HG02571 (cell line): ENCODE results near the gene FARS2.
A peak's percentile ranks its signal among the peaks of the same experiment; 100 is the strongest.

Source experiments
- ATAC-seq: cut with Tn5 transposase; IDR thresholded peaks from one replicate; pipeline ENCODE4 v1.9.1; 2021; ENCODE audit warnings: mild to moderate bottlenecking, moderate library complexity; ENCODE audit not compliant: unreplicated experiment

Gene FARS2

DNA sequence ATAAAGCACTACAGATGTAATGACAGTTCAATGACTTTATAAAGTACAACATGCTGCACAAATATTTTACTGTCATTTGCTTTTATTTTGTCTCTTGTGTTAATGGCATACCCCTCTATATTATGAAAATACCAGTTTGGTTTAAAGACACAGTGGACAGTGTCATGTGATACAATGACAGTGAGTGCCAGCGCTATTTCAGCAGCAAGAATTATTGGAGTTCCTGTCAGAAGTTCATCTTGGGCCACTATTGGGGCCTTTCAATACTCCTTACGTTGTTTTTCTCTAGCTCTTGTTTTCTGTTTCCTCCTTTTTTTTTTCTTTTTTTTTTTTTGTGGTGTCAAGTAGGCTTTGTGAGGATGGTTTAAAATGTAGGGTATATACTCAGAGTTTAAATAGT, 232.5 kb downstream of the FARS2 start:
- no peak for ATAC-seq

DNA sequence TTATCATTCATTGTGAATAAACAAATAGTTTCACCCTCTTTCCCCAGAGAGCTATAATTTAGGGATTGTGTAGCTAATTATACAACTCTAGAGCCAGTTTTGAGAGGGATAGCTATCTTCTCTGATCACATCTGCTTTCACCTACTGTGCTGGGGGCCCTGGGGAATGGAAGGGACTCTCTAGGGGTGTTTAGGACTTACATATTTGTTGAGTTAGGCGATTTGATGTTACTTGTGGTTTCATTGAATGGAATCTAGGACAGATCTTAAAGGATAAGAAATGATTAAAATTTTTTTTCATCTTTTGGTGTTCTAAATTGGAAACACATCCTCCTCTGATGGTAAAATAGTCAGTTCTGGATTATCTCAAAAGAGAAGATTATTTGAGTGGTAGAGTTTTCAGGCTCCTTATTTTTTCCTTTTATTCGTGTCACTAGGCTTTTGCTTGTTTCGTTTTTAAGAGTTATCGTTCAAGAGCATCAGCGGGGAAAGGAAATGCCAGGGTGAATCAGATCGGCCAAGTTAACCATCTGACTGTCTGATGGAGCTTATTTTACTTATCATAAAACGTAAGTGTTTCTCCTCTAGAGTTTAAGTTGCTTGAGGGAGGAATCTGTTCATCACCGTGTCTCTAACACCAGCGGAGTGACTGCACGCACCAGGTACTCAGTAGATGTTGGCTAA, 236.7 kb downstream of the FARS2 start:
- no peak for ATAC-seq

GRCh38 chr6:5498579-5498899, 237.2 kb downstream of the FARS2 start:
- no peak for ATAC-seq

GRCh38 chr6:5499644-5500306, 238.5 kb downstream of the FARS2 start:
- ATAC-seq = no peak

DNA sequence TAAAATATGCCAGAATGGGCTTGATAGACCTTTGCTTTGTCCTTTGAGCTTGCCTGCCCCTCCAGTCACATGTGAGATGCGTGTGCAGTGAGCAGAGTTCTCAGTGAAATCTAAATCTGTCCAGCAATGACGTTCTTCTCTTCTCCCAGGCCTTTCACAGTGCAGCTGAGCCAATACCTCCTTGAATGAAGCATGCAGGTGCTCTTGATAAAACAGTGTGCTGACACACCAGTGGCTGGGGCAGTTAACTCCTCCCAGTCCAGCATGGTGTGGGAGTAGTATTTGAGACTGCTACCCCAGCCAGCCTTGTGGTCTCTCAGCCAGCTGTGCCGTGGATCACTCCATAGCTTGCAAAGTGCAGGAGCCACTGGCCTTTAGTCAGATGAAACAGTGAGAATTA, 240.5 kb downstream of the FARS2 start:
- no peak for ATAC-seq

GRCh38 chr6:5504078-5504477, 242.8 kb downstream of the FARS2 start:
- no peak for ATAC-seq

GRCh38 chr6:5506149-5506548, 244.8 kb downstream of the FARS2 start:
- peak; percentile 64 for ATAC-seq

DNA sequence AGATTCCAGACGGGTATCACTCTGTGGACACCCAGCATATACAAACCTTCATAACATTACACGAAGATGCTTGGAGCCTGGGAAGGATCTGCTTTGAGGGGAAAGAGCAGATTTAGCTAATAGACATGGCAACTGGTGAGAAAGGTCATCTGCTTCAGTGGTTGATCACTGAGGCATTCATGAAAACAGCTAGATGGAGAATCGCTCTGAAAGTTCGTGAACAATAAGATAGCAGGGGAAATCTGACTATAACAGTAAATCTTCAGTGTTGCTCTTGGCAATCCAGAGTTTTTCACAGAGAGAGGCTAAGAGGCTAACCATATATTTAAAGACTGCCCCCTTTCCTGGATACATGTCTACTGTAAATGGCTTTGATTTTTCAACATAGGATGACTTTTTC, 245.3 kb downstream of the FARS2 start:
- no peak for ATAC-seq

DNA sequence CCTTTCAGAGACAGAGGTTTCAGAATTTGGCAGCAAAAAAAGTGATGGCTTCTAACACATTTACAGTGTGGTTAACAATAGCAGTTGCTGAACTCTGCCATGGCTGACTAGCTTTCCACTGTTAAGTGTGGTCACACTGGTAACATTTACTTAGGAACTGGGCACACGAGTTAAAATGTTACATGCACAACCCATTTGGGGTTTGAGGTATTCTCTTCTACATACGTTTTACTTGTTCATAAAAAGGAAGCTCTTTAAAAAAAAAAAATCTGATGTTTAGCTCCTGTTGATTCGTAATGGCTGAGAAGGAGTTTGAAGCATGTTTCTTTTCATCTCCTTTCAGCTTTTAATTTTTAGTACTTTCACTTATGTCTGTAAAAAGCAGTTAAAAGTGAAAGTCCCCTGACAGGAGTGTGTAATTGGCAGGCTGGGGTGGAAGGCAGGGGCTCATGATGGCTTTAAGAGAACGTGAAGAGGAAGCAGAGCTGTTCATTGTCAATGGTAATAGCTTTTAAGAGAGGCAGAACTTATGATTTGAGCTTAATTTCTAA, 245.9 kb downstream of the FARS2 start:
- peak; percentile 56 for ATAC-seq

DNA sequence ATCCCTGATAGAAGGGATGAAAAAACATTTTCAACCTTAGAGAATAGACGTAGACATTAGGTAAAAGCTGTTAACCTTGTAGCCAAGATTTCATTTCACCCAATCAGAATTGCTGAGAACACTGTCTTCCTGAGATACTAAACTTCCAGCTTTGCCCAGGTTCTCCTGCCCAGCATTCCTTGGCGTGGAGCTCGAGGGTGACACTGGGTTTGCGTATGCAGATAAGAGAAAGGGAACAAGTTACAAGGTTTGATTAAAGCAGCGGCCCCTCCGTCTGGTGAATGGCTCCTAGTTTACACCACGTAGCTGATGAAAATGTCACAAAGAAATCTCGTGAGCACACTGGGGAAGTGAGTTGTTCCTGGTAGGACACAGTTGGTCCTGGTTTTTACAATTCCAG, 247.8 kb downstream of the FARS2 start:
- no peak for ATAC-seq

DNA sequence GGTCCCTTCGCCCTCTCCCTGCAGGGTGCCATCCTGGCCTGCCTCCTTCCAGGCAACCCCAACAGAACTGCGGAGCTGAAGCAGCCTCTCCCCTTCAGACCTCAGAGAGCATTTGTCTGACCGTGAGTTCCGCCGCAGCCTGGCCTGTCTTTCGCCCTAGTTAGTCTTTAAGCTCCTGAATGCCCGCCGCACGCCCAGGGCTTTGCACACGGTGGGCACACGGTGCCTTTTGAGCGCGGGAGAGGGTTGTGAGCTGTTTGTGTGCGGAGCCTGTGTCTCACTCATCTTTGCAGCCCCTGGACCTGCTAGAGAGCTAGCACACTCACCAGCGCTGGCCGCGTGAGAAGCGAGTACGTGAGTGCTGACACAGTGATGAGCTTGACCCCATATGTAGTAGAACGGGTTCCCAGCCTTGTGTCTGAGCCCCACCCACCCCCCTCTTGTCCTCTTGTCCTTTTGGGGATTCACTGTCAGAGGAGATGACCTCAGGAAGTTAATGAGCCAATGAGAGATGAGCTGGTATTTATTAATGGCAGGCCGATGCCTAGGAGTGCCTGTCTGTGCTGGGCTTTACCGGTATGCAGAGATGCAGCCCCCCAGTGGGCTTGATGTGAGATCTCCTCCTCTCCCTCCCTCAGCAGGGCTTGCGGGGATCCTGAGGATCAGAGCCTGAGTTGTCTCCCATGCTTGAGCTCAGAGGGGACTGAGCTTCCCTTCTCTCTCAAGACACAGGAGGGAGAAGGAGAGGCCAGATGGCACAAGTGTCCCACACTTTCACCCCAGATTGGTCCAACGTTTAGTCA, 249.2 kb downstream of the FARS2 start:
- no peak for ATAC-seq

GRCh38 chr6:5511954-5512353, 250.6 kb downstream of the FARS2 start:
- no peak for ATAC-seq

GRCh38 chr6:5512422-5512821, 251.1 kb downstream of the FARS2 start:
- no peak for ATAC-seq

- ATAC-seq = no peak
These were observed 252.1 kb downstream of the FARS2 start for GRCh38 chr6:5513408-5513807.

DNA sequence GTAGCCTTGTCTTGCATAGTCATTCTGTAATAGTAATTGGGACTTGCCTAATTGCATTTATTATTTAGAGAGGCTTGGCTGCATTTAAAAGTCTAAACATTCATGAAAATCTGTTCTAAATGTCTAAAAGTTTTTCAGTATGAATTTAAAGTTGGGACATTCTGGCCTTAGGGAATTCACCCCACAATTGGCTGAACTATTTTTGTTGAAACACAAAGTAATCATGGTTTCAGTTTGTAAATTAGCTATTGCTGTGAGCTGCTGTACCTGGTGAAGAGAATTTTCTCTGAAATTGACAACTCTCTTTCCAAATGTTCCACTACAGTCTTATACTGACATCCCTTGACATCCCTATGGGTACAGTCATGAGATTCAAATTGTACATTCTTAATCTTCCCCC, 253.0 kb downstream of the FARS2 start:
- no peak for ATAC-seq

GRCh38 chr6:5515200-5515599, 253.9 kb downstream of the FARS2 start:
- no peak for ATAC-seq

GRCh38 chr6:5516036-5516435, 254.7 kb downstream of the FARS2 start:
- ATAC-seq = no peak

- peak; percentile 64 for ATAC-seq
These were observed 256.5 kb downstream of the FARS2 start for GRCh38 chr6:5517796-5518195.

GRCh38 chr6:5518936-5519491, 257.7 kb downstream of the FARS2 start:
- ATAC-seq = no peak

- no peak for ATAC-seq
These were observed 259.5 kb downstream of the FARS2 start for GRCh38 chr6:5520796-5521195.

DNA sequence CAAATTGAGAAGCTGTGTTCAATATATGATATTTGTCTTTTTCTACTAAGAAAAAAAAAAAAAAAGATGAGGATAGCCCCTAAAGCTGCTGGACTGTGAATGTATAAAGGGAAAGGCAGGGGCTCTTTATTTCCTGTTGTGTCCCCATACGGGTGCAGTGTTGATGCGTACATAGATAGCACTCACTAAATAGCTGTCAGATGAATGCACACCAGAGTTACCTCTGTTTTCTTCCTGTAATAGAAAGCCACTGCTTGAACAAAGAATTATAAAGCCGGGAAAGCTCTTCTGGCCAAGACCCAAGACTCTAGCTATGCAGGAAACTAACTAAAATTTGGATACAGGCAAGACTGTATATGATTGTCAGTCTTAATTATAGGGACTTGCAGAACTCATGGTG, 260.0 kb downstream of the FARS2 start:
- no peak for ATAC-seq

GRCh38 chr6:5522147-5522546, 260.8 kb downstream of the FARS2 start:
- ATAC-seq = no peak
